Mucosa of descending colon (tissue), 3 donors: ENCODE data around the gene LCE4A. TPM values are rescaled to one million over a fixed set of nuclear protein-coding genes. Genes with fewer than 3 reads are reported as not detected.

ENCODE experiments used
- ATAC-seq: fragments of 200-7000 bp; cut with Tn5 transposase; one replicate; pipeline ENCODE4 v1.9.1; 2020; ENCODE audit warnings: mild to moderate bottlenecking, moderate library complexity
- DNase-seq, 3 donors: peaks; one replicate each; pipeline ENCODE4 v3.0.0-alpha.2; 2020
- H3K36me3 ChIP-seq: fragments of 200-600 bp; one replicate; pipeline ENCODE4 v1.8.0; 2021; ENCODE audit warnings: low read depth, mild to moderate bottlenecking
- H3K4me1 ChIP-seq: fragments of 200-600 bp; one replicate; pipeline ENCODE4 v1.8.0; 2021; ENCODE audit warnings: low read depth, mild to moderate bottlenecking
- H3K4me3 ChIP-seq: fragments of 200-600 bp; one replicate; pipeline ENCODE4 v1.8.0; 2021; ENCODE audit warnings: mild to moderate bottlenecking
- H3K9me3 ChIP-seq: fragments of 200-600 bp; one replicate; pipeline ENCODE4 v1.8.0; 2021; ENCODE audit warnings: mild to moderate bottlenecking
- CTCF ChIP-seq: fragments of 200-600 bp; IDR thresholded peaks from one replicate; pipeline ENCODE4 v1.8.0; 2022; ENCODE audit warnings: antibody characterized with exemption, mild to moderate bottlenecking
- intact Hi-C, 2 donors: fragments of 100-400 bp; cut with DNase I in 1 of 2; cut with micrococcal nuclease in 1 of 2; formaldehyde crosslinking; loops; one replicate each; pipeline versions ENCODE4 v1.11.0 to v1.11.1; 2022; cut with DNase I, micrococcal nuclease
- total RNA-seq, 3 donors: library from RNA; stranded (reverse); fragmentation: NEBNext Ultra II Directional in 2 of 3; extraction: Animal tissue kit (Norgen Biotek cat#: 25700) in 2 of 3; gene quantifications; one replicate each; pipeline versions ENCODE4 v1.2.1 to v1.2.4, GENCODE V29; 2021 to 2023
- donor health status: DM: no; HTN: no; CAD: no; lungs with moderate emphysema.
- donor health status: DM: no; HTN: no; CAD: no.
- donor health status: DM: no; HTN: yes; CAD: no.

The LCE4A gene
- total RNA-seq, 3 donors from 2014 or later, result not detected

DNA sequence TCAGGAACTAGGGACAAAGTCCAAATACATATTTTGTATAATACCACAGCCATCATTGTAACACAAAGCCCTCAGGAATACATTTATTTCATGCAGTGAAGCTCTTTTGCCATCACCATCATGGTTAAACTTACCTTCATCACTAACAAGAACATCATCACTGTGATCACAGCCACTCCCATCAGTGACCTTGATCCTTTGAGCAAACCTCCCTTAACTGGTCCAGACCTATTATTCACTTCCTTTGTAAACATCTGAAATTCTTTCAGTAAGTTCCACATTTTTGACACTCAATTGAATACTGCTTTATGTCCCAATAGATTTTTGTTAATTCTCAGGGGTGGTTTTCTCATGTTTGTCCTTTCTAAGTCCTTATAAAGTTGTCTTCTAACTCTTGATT lies 33.7 kb downstream of the LCE4A start:
- no peak for DNase-seq
- no peak for TF ChIP-seq CTCF
- intact Hi-C loops, result no loop called here
- no peak for ATAC-seq
- Histone ChIP-seq H3K4me1 (no peaks in the 10 kb centered on the region), H3K36me3 (no peaks in the 10 kb centered on the region), H3K4me3 (no peak overlapping the region), H3K9me3 (no peaks in the 10 kb centered on the region)

DNA sequence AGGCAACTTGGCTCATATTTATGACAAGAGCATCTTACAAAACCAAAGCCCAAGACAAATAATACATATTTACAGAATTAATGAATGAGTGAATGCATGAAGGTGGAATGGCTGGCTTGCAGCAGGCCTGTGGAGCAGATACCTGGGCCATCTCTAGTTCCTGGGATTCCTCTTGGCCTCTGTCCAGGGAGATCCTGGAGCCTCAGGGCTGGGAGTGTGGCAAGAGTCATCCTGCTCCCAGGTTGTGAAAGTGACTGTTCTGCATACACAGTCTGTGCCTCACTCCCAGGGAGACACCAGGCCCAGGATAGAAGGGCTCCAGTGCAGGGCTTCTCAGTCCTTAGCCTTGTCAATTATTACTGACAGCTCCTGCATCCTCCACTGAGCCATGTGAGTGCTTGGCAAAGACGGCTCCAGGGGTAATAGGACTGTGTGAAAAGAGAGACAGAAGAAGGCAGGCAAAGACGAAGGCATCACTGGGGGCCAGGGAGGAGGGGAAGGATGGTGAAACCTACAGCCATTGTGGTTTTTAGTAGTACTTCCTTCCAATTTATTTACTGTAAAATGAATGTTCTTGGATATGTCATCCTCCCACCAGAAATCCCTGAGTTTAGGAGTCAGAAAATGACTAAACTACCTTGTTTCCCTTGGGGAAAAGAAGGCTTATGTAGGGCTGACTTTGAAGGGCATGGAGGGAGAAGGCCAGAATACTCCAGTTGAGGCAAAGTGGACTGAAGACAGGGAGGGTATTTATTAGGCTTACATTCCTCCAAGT lies 35.6 kb downstream of the LCE4A start:
- no peaks in the 10 kb centered on the region for H3K9me3 ChIP-seq
- DNase-seq, result no peak
- no peak overlapping the region for H3K4me3 ChIP-seq
- no peaks in the 10 kb centered on the region for H3K36me3 ChIP-seq
- no peak for TF ChIP-seq CTCF
- H3K4me1 ChIP-seq, result no peaks in the 10 kb centered on the region
- intact Hi-C loops, result no loop called here
- no peak for ATAC-seq

DNA sequence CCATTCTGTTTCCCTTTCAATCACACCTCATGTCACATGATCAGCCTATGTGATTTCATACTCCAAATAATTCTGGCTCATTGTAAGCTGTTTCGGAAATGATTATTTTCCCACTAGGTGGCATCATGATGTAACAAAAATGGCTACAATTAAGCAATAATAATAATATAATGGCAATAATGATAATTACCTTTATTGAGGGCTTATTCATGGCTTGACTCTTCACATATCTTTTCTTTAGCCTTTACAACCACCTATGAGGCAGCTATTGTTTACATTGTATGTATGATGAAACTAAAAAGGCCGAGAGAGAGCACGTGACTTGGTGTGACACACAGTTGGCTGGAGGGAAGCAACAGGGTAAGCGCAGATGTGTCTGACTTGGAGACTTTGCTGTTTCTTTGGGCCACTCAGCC lies 37.3 kb downstream of the LCE4A start:
- TF ChIP-seq CTCF, result no peak
- Histone ChIP-seq H3K36me3 (no peaks in the 10 kb centered on the region), H3K4me1 (no peaks in the 10 kb centered on the region), H3K9me3 (no peaks in the 10 kb centered on the region), H3K4me3 (no peak overlapping the region)
- no peak for DNase-seq
- no peak for ATAC-seq
- intact Hi-C loops, result no loop called here

- intact Hi-C loops, result no loop called here
- H3K36me3 ChIP-seq, result no peaks in the 10 kb centered on the region
- H3K9me3 ChIP-seq, result no peaks in the 10 kb centered on the region
- H3K4me1 ChIP-seq, result no peaks in the 10 kb centered on the region
- H3K4me3 ChIP-seq, result no peak overlapping the region
- TF ChIP-seq CTCF, result no peak
- ATAC-seq, result no peak
- DNase-seq, result no peak
Observed at GRCh38 chr1:152745765-152746444, 37.9 kb downstream of the LCE4A start.

- no peak overlapping the region for H3K4me3 ChIP-seq
- no peaks in the 10 kb centered on the region for H3K4me1 ChIP-seq
- TF ChIP-seq CTCF, result no peak
- ATAC-seq, result no peak
- no peak for DNase-seq
- H3K36me3 ChIP-seq, result no peaks in the 10 kb centered on the region
- no peaks in the 10 kb centered on the region for H3K9me3 ChIP-seq
- intact Hi-C loops, result no loop called here
Observed at GRCh38 chr1:152747831-152748230, 39.9 kb downstream of the LCE4A start.
